Neuron (in vitro differentiated cells): ENCODE results near the gene JAM3.

ENCODE experiments used
- H2AFZ ChIP-seq: one replicate; pipeline ENCODE4 v1.6.1; 2013; ENCODE audit warnings: low read depth, mild to moderate bottlenecking, inconsistent platforms, low read length, moderate library complexity
- H3K27me3 ChIP-seq: one replicate; pipeline ENCODE4 v1.6.1; 2013; ENCODE audit warnings: low read length; ENCODE audit not compliant: insufficient read depth
- H3K36me3 ChIP-seq: one replicate; pipeline ENCODE4 v1.6.1; 2013; ENCODE audit warnings: low read length; ENCODE audit not compliant: insufficient read depth
- H3K4me1 ChIP-seq: one replicate; pipeline ENCODE4 v1.6.1; 2013; ENCODE audit warnings: low read length; ENCODE audit not compliant: insufficient read depth
- H3K4me3 ChIP-seq: 2 replicates; pipeline ENCODE4 v1.5.1; 2013; ENCODE audit warnings: mild to moderate bottlenecking, low read length, moderate library complexity
- H3K9me3 ChIP-seq: one replicate; pipeline ENCODE4 v1.6.1; 2013; ENCODE audit warnings: low read length

The JAM3 gene

GRCh38 chr11:134155946-134156865 lies 87.3 kb downstream of the JAM3 start:
- Histone ChIP-seq H2AFZ (no peak overlapping the region), H3K4me3 (no peak overlapping the region), H3K27me3 (no peaks in the 10 kb centered on the region), H3K36me3 (peaks cover 86% of the 10 kb centered on the region), H3K9me3 (no peaks in the 10 kb centered on the region), H3K4me1 (no peaks in the 10 kb centered on the region)

- H3K9me3 ChIP-seq: no peaks in the 10 kb centered on the region
- H3K36me3 ChIP-seq: peaks cover 87% of the 10 kb centered on the region
- no peak overlapping the region for H3K4me3 ChIP-seq
- no peak overlapping the region for H2AFZ ChIP-seq
- H3K27me3 ChIP-seq: no peaks in the 10 kb centered on the region
- no peaks in the 10 kb centered on the region for H3K4me1 ChIP-seq
These were observed 88.6 kb downstream of the JAM3 start for GRCh38 chr11:134157451-134157850.

- H3K4me3 ChIP-seq: no peak overlapping the region
- H3K9me3 ChIP-seq: peaks cover 4% of the 10 kb centered on the region
- H3K27me3 ChIP-seq: no peaks in the 10 kb centered on the region
- H3K4me1 ChIP-seq: no peaks in the 10 kb centered on the region
- no peak overlapping the region for H2AFZ ChIP-seq
- H3K36me3 ChIP-seq: peaks cover 89% of the 10 kb centered on the region
These were observed 89.2 kb downstream of the JAM3 start for GRCh38 chr11:134158023-134158422.

- Histone ChIP-seq H3K4me3 (no peak overlapping the region), H3K9me3 (peaks cover 13% of the 10 kb centered on the region), H2AFZ (no peak overlapping the region), H3K36me3 (peaks cover 88% of the 10 kb centered on the region), H3K27me3 (no peaks in the 10 kb centered on the region), H3K4me1 (no peaks in the 10 kb centered on the region)
These were observed 90.8 kb downstream of the JAM3 start for GRCh38 chr11:134159652-134160051.

- Histone ChIP-seq H3K4me1 (no peaks in the 10 kb centered on the region), H3K36me3 (peaks cover 80% of the 10 kb centered on the region), H2AFZ (no peak overlapping the region), H3K27me3 (no peaks in the 10 kb centered on the region), H3K9me3 (peaks cover 40% of the 10 kb centered on the region), H3K4me3 (no peak overlapping the region)
These were observed 95.9 kb downstream of the JAM3 start for GRCh38 chr11:134164490-134165370.

- Histone ChIP-seq H3K36me3 (peaks cover 72% of the 10 kb centered on the region), H2AFZ (no peak overlapping the region), H3K4me1 (no peaks in the 10 kb centered on the region), H3K4me3 (no peak overlapping the region), H3K9me3 (peaks cover 21% of the 10 kb centered on the region), H3K27me3 (no peaks in the 10 kb centered on the region)
These were observed 101.5 kb downstream of the JAM3 start for GRCh38 chr11:134170177-134170918.

- H3K9me3 ChIP-seq: peaks cover 18% of the 10 kb centered on the region
- no peak overlapping the region for H3K4me3 ChIP-seq
- no peak overlapping the region for H2AFZ ChIP-seq
- no peaks in the 10 kb centered on the region for H3K27me3 ChIP-seq
- no peaks in the 10 kb centered on the region for H3K4me1 ChIP-seq
- peaks cover 73% of the 10 kb centered on the region for H3K36me3 ChIP-seq
These were observed 102.0 kb downstream of the JAM3 start for GRCh38 chr11:134170919-134171281.

GRCh38 chr11:134171951-134172350 lies 103.1 kb downstream of the JAM3 start:
- Histone ChIP-seq H2AFZ (no peak overlapping the region), H3K36me3 (peaks cover 83% of the 10 kb centered on the region)

GRCh38 chr11:134173296-134173695 lies 104.4 kb downstream of the JAM3 start:
- Histone ChIP-seq H3K36me3 (peaks cover 86% of the 10 kb centered on the region), H3K4me3 (no peak overlapping the region), H3K9me3 (peaks cover 12% of the 10 kb centered on the region), H3K27me3 (no peaks in the 10 kb centered on the region), H3K4me1 (no peaks in the 10 kb centered on the region), H2AFZ (no peak overlapping the region)

More at GRCh38 chr11:134171951-134172350, 103.1 kb downstream of the JAM3 start:
- Histone ChIP-seq H3K9me3 (peaks cover 18% of the 10 kb centered on the region), H3K27me3 (no peaks in the 10 kb centered on the region), H3K4me3 (no peak overlapping the region), H3K4me1 (no peaks in the 10 kb centered on the region)

GRCh38 chr11:134176284-134176683 lies 107.4 kb downstream of the JAM3 start:
- Histone ChIP-seq H3K4me1 (no peaks in the 10 kb centered on the region), H3K9me3 (no peaks in the 10 kb centered on the region), H3K36me3 (peaks cover 66% of the 10 kb centered on the region)

GRCh38 chr11:134178032-134178674 lies 109.3 kb downstream of the JAM3 start:
- no peak overlapping the region for H3K4me3 ChIP-seq
- H3K9me3 ChIP-seq: no peaks in the 10 kb centered on the region
- peaks cover 55% of the 10 kb centered on the region for H3K36me3 ChIP-seq
- no peaks in the 10 kb centered on the region for H3K27me3 ChIP-seq
- no peaks in the 10 kb centered on the region for H3K4me1 ChIP-seq
- no peak overlapping the region for H2AFZ ChIP-seq

More at GRCh38 chr11:134176284-134176683, 107.4 kb downstream of the JAM3 start:
- no peak overlapping the region for H3K4me3 ChIP-seq
- H2AFZ ChIP-seq: no peak overlapping the region
- no peaks in the 10 kb centered on the region for H3K27me3 ChIP-seq

- Histone ChIP-seq H3K27me3 (no peaks in the 10 kb centered on the region), H3K36me3 (peaks cover 45% of the 10 kb centered on the region)
These were observed 112.8 kb downstream of the JAM3 start for GRCh38 chr11:134181707-134182106.

More at GRCh38 chr11:134181707-134182106, 112.8 kb downstream of the JAM3 start:
- Histone ChIP-seq H3K4me3 (no peak overlapping the region), H3K9me3 (no peaks in the 10 kb centered on the region), H2AFZ (no peak overlapping the region), H3K4me1 (no peaks in the 10 kb centered on the region)
